ENCODE measurements around the gene RNU6-7. TPM values are rescaled to one million over a fixed set of nuclear protein-coding genes. Genes with fewer than 3 reads are reported as not detected.

Gene RNU6-7
- total RNA-seq, 5 donors from 2014 or later (not counting 1 experiment from before 2014, with no cell fraction given): not detected

GRCh38 chr14:32183151-32184058 lies 18.4 kb upstream of the RNU6-7 start:
- no peaks in the 10 kb centered on the region for H3K9me3 ChIP-seq
- WGBS (ENCODE audit: insufficient coverage): 100% methylated on average over 1 of the region's 2 CpGs
- H3K4me3 ChIP-seq (ENCODE audit: control insufficient read depth in 1 of 2, extremely low read depth in 1 of 2, low read length in 1 of 2): no peak overlapping the region
- Mint-ChIP-seq H3K4me3 (no peak overlapping the region), H3K27me3 (peaks cover 9 to 10% of the 10 kb centered on the region in 2 donors), H3K9me3 (peaks cover 0 to 28% (median 3%) of the 10 kb centered on the region in 3 donors), H3K27ac (no peak overlapping the region), H3K4me1 (peaks cover 3 to 6% (median 4%) of the 10 kb centered on the region in 3 donors), H3K36me3 (peaks cover 5% of the 10 kb centered on the region)
- H3K36me3 ChIP-seq (ENCODE audit: control insufficient read depth in 2 of 2, extremely low read depth in 1 of 2, insufficient read depth in 1 of 2, low read length in 1 of 2): no peaks in the 10 kb centered on the region
- ATAC-seq (replicated peaks in 1 of 4) (no peak), DNase-seq (no peak)
- POLR2A ChIA-PET: interaction anchor here (0.6 kb wide), 2 partner anchors 790 to 1187 kb away, joined by 3 to 7 read pairs; no protein-coding TSS in a partner anchor
- no peaks in the 10 kb centered on the region for H3K27me3 ChIP-seq (replicated peaks in 1 of 2; ENCODE audit: control insufficient read depth in 2 of 2, extremely low read depth in 1 of 2, insufficient read depth in 2 of 2, low read length in 1 of 2)
- no peak overlapping the region for H3K27ac ChIP-seq (ENCODE audit: low read length)
- no peaks in the 10 kb centered on the region for H3K4me1 ChIP-seq (ENCODE audit: control insufficient read depth in 1 of 2, extremely low read depth in 1 of 2, insufficient read depth in 2 of 2, low read length in 2 of 2)
- CTCF ChIA-PET: interaction anchor here in 1 of 2 donors (1.0 kb wide), 1 partner anchor 14 kb away, joined by 3 read pairs; no protein-coding TSS in a partner anchor

GRCh38 chr14:32185097-32185496 lies 16.7 kb upstream of the RNU6-7 start:
- Mint-ChIP-seq H3K4me1 (peaks cover 3 to 6% (median 6%) of the 10 kb centered on the region in 3 donors), H3K36me3 (peaks cover 5% of the 10 kb centered on the region), H3K27me3 (peaks cover 4% of the 10 kb centered on the region in 2 donors), H3K27ac (no peak overlapping the region), H3K4me3 (no peak overlapping the region), H3K9me3 (peaks cover 0 to 18% (median 3%) of the 10 kb centered on the region in 3 donors)
- Histone ChIP-seq H3K4me1 (ENCODE audit: control insufficient read depth in 1 of 2, extremely low read depth in 1 of 2, insufficient read depth in 2 of 2, low read length in 2 of 2) (no peaks in the 10 kb centered on the region), H3K4me3 (ENCODE audit: control insufficient read depth in 1 of 2, extremely low read depth in 1 of 2, low read length in 1 of 2) (no peak overlapping the region), H3K9me3 (no peaks in the 10 kb centered on the region), H3K27me3 (replicated peaks in 1 of 2; ENCODE audit: control insufficient read depth in 2 of 2, extremely low read depth in 1 of 2, insufficient read depth in 2 of 2, low read length in 1 of 2) (no peaks in the 10 kb centered on the region), H3K36me3 (ENCODE audit: control insufficient read depth in 2 of 2, extremely low read depth in 1 of 2, insufficient read depth in 1 of 2, low read length in 1 of 2) (no peaks in the 10 kb centered on the region), H3K27ac (ENCODE audit: low read length) (no peak overlapping the region)
- ATAC-seq (replicated peaks in 1 of 4): no peak
- DNase-seq: no peak
- POLR2A ChIA-PET: no interaction called here
- no CpG with 5 or more reads among the region's 1 CpG for WGBS (ENCODE audit: insufficient coverage)
- CTCF ChIA-PET: no interaction called here

GRCh38 chr14:32186248-32186647 lies 15.6 kb upstream of the RNU6-7 start:
- Mint-ChIP-seq H3K36me3 (peaks cover 5% of the 10 kb centered on the region), H3K4me3 (no peak overlapping the region), H3K9me3 (peaks cover 0 to 10% (median 3%) of the 10 kb centered on the region in 3 donors), H3K4me1 (peaks cover 3 to 6% (median 6%) of the 10 kb centered on the region in 3 donors), H3K27ac (no peak overlapping the region), H3K27me3 (peaks cover 4% of the 10 kb centered on the region in 2 donors)
- Histone ChIP-seq H3K4me3 (ENCODE audit: control insufficient read depth in 1 of 2, extremely low read depth in 1 of 2, low read length in 1 of 2) (no peak overlapping the region), H3K36me3 (ENCODE audit: control insufficient read depth in 2 of 2, extremely low read depth in 1 of 2, insufficient read depth in 1 of 2, low read length in 1 of 2) (no peaks in the 10 kb centered on the region), H3K27ac (ENCODE audit: low read length) (no peak overlapping the region), H3K4me1 (ENCODE audit: control insufficient read depth in 1 of 2, extremely low read depth in 1 of 2, insufficient read depth in 2 of 2, low read length in 2 of 2) (no peaks in the 10 kb centered on the region), H3K9me3 (no peaks in the 10 kb centered on the region), H3K27me3 (replicated peaks in 1 of 2; ENCODE audit: control insufficient read depth in 2 of 2, extremely low read depth in 1 of 2, insufficient read depth in 2 of 2, low read length in 1 of 2) (no peaks in the 10 kb centered on the region)
- ATAC-seq (replicated peaks in 1 of 4) (no peak), DNase-seq (no peak)
- ChIA-PET CTCF (interaction anchor here in 1 of 2 donors (0.5 kb wide), 1 partner anchor 33 kb away, joined by 3 read pairs; no protein-coding TSS in a partner anchor), POLR2A (no interaction called here)

- Histone ChIP-seq H3K27me3 (replicated peaks in 1 of 2; ENCODE audit: control insufficient read depth in 2 of 2, extremely low read depth in 1 of 2, insufficient read depth in 2 of 2, low read length in 1 of 2) (peaks cover 0 to 4% of the 10 kb centered on the region in 2 experiments), H3K36me3 (ENCODE audit: control insufficient read depth in 2 of 2, extremely low read depth in 1 of 2, insufficient read depth in 1 of 2, low read length in 1 of 2) (no peaks in the 10 kb centered on the region), H3K9me3 (no peaks in the 10 kb centered on the region), H3K4me3 (ENCODE audit: control insufficient read depth in 1 of 2, extremely low read depth in 1 of 2, low read length in 1 of 2) (no peak overlapping the region), H3K4me1 (ENCODE audit: control insufficient read depth in 1 of 2, extremely low read depth in 1 of 2, insufficient read depth in 2 of 2, low read length in 2 of 2) (no peaks in the 10 kb centered on the region), H3K27ac (ENCODE audit: low read length) (no peak overlapping the region)
- Mint-ChIP-seq H3K9me3 (peaks cover 0 to 6% (median 3%) of the 10 kb centered on the region in 3 donors), H3K4me1 (peaks cover 3 to 6% (median 6%) of the 10 kb centered on the region in 3 donors), H3K27me3 (peaks cover 4 to 16% of the 10 kb centered on the region in 2 donors), H3K27ac (no peak overlapping the region), H3K36me3 (no peaks in the 10 kb centered on the region), H3K4me3 (no peak overlapping the region)
- DNase-seq (no peak), ATAC-seq (replicated peaks in 1 of 4) (no peak)
- CTCF ChIA-PET: no interaction called here
- POLR2A ChIA-PET: no interaction called here
- WGBS (ENCODE audit: insufficient coverage): no CpG with 5 or more reads among the region's 1 CpG
Measured at GRCh38 chr14:32189811-32190210, 12.0 kb upstream of the RNU6-7 start.

GRCh38 chr14:32190673-32191072 lies 11.2 kb upstream of the RNU6-7 start:
- ChIA-PET CTCF (no interaction called here), POLR2A (no interaction called here)
- ATAC-seq (replicated peaks in 1 of 4) (no peak), DNase-seq (no peak)
- no peaks in the 10 kb centered on the region for H3K36me3 ChIP-seq (ENCODE audit: control insufficient read depth in 2 of 2, extremely low read depth in 1 of 2, insufficient read depth in 1 of 2, low read length in 1 of 2)
- no peaks in the 10 kb centered on the region for H3K9me3 Mint-ChIP-seq
- H3K27ac ChIP-seq (ENCODE audit: low read length): no peak overlapping the region
- no peaks in the 10 kb centered on the region for H3K9me3 ChIP-seq
- 80% methylated on average over 1 of the region's 3 CpGs for WGBS (ENCODE audit: insufficient coverage)
- no peaks in the 10 kb centered on the region for H3K4me1 ChIP-seq (ENCODE audit: control insufficient read depth in 1 of 2, extremely low read depth in 1 of 2, insufficient read depth in 2 of 2, low read length in 2 of 2)
- H3K4me1 Mint-ChIP-seq: peaks cover 3 to 6% (median 6%) of the 10 kb centered on the region in 3 donors
- no peak overlapping the region for H3K4me3 ChIP-seq (ENCODE audit: control insufficient read depth in 1 of 2, extremely low read depth in 1 of 2, low read length in 1 of 2)
- peaks cover 0 to 4% of the 10 kb centered on the region in 2 experiments for H3K27me3 ChIP-seq (replicated peaks in 1 of 2; ENCODE audit: control insufficient read depth in 2 of 2, extremely low read depth in 1 of 2, insufficient read depth in 2 of 2, low read length in 1 of 2)
- H3K36me3 Mint-ChIP-seq: no peaks in the 10 kb centered on the region
- no peak overlapping the region for H3K4me3 Mint-ChIP-seq
- H3K27me3 Mint-ChIP-seq: peaks cover 4 to 17% of the 10 kb centered on the region in 2 donors
- no peak overlapping the region for H3K27ac Mint-ChIP-seq

GRCh38 chr14:32192712-32193373 lies 9.0 kb upstream of the RNU6-7 start:
- DNase-seq (no peak), ATAC-seq (replicated peaks in 1 of 4) (no peak)
- Mint-ChIP-seq H3K4me1 (peaks cover 0 to 2% (median 0%) of the 10 kb centered on the region in 3 donors), H3K9me3 (no peaks in the 10 kb centered on the region), H3K36me3 (no peaks in the 10 kb centered on the region), H3K27me3 (peaks cover 6 to 17% of the 10 kb centered on the region in 2 donors), H3K27ac (no peak overlapping the region), H3K4me3 (no peak overlapping the region)
- CTCF ChIA-PET: interaction anchor here in 1 of 2 donors (0.6 kb wide), 1 partner anchor 116 kb away, joined by 3 read pairs; the partner anchor contains the start of gene ARHGAP5
- no peaks in the 10 kb centered on the region for H3K9me3 ChIP-seq
- peaks cover 0 to 4% of the 10 kb centered on the region in 2 experiments for H3K27me3 ChIP-seq (replicated peaks in 1 of 2; ENCODE audit: control insufficient read depth in 2 of 2, extremely low read depth in 1 of 2, insufficient read depth in 2 of 2, low read length in 1 of 2)
- no peaks in the 10 kb centered on the region for H3K36me3 ChIP-seq (ENCODE audit: control insufficient read depth in 2 of 2, extremely low read depth in 1 of 2, insufficient read depth in 1 of 2, low read length in 1 of 2)
- H3K27ac ChIP-seq (ENCODE audit: low read length): no peak overlapping the region
- POLR2A ChIA-PET: interaction anchor here in 1 of 2 donors (0.6 kb wide), 1 partner anchor 183 kb away, joined by 3 read pairs; no protein-coding TSS in a partner anchor
- H3K4me3 ChIP-seq (ENCODE audit: control insufficient read depth in 1 of 2, extremely low read depth in 1 of 2, low read length in 1 of 2): no peak overlapping the region
- no CpG with 5 or more reads among the region's 2 CpGs for WGBS (ENCODE audit: insufficient coverage)
- no peaks in the 10 kb centered on the region for H3K4me1 ChIP-seq (ENCODE audit: control insufficient read depth in 1 of 2, extremely low read depth in 1 of 2, insufficient read depth in 2 of 2, low read length in 2 of 2)
